HG03521 (cell line): ENCODE measurements around the gene FAT2.
"Not testable (repeated sequence)": the region's sequence is repeated elsewhere in the genome, so short reads cannot be mapped to it uniquely, and the experiment has no call there.

ENCODE experiments used
- ATAC-seq: cut with Tn5 transposase; IDR thresholded peaks from one replicate; pipeline ENCODE4 v1.9.1; 2021; ENCODE audit warnings: mild to moderate bottlenecking, moderate library complexity; ENCODE audit not compliant: unreplicated experiment

Gene FAT2

DNA sequence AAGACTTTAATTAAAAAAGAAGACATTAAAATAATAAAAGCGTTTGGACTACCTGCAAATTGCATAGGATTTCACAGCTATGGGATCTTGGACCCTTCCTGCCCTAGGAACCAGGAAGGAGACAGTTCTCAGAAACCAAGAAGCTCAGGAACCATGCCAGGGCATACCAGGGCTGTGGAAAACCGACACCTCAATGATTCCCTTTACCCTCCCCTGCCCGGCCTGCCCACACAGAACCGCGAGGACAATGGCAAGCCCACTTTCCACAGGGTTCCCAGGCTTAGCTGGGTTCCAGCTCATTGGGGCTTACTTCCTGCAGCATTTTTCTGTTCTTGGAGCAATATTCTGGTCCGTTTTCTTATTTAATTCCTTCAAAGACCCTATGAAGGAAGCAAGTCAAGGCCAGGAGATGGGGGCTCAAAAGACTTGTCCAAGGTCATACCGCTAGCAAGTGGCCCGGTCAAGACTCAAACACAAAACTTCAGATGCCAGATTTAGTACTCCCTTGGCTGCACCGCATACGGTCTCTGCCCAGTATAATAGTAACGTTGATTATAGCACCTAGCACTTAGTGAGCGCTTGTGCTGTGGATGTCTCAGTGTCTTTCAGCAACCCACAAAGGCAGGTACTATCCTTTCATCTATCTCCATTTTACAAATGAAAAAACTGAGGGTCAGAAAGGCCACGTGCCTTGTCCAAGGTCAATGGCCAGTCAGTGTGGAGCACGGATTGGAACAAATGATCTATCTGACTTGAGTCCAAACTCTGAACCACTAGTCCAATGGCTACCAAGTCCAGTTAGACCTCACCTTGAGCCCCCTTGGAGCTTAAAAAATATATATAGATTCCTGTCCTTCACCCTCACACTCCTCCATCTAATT lies 6.8 kb downstream of the FAT2 start:
- no peak for ATAC-seq

DNA sequence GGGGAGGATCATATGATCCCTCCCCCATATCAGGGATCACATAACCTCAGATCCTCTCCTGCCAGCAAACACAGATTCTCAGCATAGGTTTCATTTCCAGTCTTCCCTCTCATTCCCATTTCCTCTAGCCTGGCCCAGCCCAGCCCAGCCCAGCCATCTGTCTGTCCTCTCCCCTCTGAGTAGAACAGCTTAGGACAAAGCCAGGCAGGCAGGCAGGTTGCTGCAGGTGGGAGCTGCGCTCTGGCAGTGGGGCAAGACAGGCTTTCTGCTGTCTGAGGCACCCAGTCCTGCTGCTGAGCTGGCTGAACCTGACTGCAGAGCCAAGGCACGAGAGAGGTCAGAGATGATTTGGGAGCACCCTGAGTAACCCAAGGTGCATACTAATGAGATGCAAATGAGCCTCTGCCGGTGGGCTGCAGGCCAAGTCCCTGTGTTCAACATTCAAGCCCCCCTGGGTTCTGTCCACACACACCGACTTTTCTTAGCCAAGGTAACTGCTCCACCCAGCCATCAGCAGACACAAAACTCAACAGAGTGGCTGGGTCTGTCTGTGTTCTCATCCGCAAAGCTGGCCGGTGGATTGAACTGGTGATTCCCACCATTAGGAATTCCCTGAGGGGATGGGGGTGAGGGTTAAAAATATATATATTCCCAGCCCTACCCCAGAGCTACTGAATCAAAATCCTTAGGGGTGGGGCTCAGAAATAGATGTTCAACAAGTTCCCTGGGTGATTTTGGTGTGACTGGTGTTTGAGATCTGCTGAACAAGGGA lies 9.1 kb downstream of the FAT2 start:
- ATAC-seq, result no peak

DNA sequence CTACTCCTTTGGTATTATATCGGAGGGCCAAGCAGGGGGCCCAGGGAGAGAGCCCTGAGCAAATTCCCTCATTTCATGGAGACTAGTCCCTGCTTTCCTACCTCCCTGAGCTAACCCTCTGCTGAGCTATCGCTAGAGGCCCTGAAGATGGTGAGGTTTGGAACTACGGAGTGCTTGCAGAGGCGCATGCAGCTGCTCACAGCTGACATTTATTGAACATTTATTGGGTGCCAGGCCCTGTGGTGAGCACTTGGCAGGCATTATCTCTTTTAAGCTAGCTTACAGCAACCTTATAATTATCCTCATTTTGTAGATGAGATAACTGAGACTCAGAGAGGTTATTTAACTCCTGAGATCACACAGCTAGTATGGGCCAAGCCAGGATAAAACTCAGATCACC lies 9.8 kb downstream of the FAT2 start:
- ATAC-seq, result no peak

DNA sequence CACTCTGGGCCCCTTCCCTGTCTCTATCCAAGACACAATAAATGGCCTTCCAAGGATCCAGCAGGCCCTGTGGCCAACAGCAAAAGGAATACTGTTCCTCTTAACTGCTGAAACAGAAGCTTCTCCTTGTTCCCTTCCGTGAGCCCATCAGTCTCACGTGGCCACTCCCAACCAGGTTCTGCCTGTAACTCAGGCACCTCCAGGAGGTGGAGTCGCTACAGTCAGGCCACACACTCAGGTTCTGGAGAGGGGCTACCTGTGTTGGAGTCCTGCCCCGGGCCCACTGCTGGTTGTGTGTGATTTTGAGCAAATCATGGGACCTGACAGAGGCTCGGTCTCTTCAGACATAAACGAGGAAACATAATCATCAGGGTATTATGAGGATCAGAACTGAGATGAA lies 10.3 kb downstream of the FAT2 start:
- ATAC-seq, result no peak

DNA sequence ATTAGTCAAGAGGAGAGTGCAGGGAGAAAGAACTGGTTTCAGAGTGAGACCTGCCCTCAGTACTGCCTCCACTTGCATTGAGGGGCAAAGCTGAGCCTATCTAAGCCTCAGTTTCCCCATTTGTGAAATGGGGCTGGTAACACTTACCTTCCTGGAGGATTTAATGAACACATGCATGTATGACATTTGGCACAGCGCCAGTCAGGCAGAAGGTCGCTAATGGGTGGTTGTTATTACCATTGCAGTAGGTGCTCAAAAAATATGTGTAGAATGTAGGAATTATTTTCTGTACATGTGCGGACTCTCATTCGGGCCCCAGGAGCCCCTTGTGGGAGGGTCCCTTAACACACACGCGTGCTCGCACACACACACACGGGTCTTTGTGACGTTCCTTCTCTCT lies 10.9 kb downstream of the FAT2 start:
- no peak for ATAC-seq

DNA sequence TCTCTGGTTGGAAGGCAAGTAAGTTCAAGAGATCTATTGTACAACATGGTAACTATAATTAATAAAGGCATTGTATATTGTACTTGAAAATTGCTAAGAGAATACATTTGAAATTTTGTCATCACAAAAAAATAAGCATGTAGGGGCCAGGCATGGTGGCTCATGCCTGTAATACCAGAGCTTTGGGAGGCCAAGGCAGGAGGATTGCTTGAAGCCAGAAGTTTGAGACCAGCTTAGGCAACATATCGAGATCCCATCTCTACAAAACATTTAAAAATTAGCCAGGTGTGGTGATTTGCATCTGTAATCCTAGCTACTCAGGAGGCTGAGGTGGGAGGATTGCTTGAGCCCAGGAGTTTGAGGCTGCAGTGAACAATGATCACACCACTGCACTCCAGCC lies 12.0 kb downstream of the FAT2 start:
- not testable (repeated sequence) for ATAC-seq

DNA sequence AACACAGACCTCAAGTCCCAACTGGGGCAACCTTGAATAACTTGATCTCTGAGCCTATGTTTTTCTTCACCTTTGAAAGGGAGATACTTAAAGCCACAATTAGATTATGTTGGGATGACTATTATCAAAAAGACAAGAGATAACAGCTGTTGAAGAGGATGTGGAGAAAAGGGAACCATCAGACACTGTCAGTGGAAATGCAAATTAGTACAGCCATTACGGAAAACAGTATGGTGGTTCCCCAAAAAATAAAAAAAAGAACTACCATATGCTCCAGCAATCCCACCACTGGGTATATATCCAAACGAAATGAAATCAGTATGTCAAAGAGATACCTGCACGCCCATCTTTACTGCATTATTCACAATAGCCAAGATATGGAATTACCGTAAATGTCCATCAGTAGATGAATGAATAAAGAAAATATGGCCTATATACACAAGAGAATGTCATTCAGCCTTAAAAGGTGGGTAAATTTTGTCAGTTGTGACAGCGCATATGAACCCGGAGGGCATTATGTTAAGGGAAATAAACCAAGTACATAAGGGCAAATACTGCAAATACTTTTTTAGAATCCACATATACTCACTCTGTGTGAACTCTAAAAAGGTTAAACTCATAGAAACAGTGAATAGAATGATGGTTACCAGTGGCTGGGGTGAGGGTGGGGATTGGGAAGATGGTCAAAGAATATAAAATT lies 12.7 kb downstream of the FAT2 start:
- no peak for ATAC-seq

DNA sequence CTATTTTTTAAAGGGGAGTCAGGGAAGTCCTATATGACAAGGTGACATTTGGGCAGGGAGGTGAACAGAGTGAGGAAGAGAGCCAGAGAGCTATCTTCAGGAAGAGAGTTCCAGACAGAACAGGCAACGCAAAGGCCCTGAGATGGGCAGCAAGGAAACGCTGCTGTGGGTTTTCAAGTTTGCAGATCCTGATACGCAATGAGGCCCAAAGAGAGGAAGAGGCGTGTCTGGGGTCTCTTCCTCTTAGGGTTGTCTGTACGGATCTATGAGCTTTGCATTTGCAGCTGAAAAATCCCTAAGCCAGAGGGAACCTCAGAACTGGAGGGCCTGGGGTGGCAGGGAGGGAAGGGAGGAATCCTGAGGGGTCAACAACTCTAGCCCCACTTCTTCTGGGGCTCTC lies 13.6 kb downstream of the FAT2 start:
- no peak for ATAC-seq

DNA sequence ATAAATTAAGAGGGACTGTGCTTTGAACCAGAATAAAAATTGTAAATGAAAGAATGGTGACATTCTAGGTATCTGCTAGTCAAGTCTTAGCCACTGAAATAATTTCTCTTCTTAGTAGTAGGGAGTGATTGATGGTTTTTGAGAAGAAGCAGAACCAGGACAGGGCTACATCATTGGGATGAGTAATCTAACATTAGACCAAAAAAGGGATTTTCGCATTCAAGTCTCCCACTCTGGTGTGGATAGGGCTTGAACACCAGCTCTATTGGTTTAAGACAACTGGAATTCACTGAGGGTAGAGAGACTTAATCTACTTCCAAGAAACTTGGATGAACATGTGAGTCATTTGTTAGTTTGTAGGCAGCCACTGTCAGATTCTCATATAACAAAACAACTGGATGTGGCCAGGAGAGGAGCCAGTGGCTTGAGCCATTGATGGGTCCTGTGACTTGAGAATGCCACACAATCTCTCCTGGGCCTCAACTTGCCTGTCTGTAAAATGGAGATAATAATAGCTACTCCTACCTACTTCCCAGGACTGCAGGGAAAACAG lies 16.6 kb downstream of the FAT2 start:
- no peak for ATAC-seq

DNA sequence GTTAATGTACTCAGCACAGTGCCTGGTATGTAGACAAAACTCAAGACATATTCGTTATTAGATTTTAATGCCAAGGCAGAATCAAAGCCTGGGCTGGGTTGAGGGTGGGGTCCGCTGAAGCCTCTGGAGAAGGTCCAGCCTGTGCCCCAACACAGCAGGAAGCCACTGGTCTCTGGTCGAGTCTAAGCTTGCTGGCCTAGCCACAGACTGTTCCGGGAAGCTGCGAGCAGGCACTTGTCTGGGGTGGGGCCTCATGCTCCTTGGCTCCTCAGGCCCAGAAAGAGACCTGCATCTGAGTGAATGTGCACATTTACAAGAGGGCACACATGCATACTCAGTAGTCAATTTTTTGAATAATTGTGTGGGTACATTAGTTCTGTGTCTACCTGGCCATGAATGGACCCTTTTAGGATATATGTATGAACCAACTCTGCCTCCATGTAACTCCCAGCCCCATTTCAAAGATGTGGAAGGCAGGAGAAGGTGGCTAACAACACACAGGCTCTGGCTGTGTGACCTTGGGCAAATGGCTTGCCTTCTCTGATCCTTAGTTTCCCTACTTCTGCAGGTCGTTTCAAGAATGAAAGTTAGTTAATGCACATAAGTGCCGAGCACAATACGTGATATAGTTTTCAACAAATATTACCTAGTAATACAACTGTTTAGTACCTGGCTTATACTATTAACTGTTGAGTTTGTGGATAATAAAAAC lies 18.3 kb downstream of the FAT2 start:
- ATAC-seq, result no peak

DNA sequence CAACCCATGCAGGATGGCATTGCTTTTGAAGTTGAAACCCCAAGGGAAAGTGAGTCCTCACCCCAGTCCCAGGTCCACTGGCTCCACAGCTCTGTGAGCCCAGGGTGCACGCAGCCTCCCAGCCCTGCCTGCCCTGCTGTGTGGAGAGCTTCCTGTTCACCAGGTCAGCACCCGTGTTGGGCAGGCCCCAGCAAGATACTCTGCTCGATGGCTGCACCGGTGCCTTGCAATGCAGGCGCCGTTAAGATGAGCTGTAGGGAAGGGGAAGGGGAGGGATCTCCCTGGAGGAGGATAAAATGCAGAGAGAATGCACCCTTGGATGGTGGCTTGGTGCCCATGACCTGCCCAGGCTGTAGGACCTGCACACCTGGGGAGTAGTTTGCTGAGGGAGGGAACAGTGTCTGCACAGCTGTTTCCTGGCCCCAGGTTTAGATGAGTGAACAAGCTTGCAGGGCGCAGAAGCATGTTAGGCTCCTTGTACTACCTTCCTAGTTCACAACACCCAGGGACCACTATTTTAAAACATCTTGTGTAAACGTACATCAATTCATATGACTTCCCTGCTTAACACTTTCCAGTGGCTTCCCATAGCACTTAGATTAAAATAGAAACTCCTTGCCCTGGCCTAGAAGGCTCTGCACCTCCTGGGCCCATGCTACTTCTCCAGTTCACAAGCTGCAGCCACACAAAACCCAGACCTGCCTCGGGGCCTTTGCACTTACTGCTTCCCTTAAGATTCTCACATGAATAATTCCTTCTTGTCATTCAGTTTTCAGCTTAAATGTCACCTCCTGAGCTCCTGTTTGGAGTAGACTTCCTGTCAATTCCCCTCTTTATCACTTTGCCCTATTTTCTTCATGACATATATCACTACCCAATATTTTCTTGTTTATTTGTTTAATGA lies 19.6 kb downstream of the FAT2 start:
- no peak for ATAC-seq

DNA sequence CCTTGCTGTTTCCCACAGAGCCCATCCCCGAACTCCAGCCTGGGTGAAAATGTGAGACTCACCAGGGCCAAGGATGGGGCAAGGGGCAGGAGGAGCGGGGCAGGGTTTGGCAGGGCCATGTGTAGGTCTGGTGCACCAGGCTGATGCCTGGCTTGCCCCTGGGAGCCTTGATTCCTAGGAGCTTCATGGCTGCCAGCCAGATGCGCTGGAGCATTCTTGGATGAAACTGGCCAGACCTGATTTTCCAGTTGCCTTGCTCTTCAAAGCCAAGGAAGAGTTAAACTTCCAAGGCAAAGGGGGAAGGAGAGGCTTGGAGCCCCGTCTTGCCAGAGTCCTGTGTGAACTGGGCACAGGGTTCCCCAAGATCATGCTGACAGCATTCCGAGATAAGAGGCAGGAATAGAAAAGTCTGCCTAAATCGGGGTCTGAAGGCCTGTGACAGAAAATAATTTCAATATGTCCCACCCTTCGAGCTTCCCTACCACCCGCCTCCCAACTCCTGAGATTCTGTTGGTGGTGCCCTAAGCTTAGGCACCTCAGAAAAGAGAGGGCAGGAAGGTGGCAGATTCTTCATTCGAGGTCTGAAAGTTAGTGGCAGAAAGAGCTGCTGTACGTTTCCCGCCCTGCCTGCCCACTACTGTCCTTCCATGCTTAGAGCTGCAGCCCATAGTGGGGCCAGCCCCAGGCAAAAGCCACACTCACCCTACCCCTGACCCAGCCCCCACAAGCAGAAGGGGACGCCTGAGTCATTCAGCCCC lies 20.4 kb downstream of the FAT2 start:
- ATAC-seq, result no peak

DNA sequence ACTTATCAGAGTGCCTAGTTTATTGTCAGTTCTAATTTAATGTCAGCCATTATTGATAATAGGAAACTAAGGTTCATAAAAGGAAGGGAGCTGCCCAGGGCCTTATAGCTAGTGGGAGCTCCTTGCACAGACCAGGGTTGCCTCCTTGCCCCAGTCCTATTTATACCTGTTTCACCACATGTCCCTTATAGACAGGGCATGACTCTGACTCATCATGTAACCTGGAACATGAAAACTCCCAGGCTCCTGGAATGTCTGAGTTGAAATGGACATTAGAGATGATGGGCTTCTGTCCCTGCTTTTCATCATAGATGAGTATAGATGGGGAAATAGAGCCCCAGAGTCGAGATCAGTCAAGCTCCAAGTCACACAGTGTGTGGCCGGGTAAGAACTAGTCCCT lies 21.1 kb downstream of the FAT2 start:
- no peak for ATAC-seq

DNA sequence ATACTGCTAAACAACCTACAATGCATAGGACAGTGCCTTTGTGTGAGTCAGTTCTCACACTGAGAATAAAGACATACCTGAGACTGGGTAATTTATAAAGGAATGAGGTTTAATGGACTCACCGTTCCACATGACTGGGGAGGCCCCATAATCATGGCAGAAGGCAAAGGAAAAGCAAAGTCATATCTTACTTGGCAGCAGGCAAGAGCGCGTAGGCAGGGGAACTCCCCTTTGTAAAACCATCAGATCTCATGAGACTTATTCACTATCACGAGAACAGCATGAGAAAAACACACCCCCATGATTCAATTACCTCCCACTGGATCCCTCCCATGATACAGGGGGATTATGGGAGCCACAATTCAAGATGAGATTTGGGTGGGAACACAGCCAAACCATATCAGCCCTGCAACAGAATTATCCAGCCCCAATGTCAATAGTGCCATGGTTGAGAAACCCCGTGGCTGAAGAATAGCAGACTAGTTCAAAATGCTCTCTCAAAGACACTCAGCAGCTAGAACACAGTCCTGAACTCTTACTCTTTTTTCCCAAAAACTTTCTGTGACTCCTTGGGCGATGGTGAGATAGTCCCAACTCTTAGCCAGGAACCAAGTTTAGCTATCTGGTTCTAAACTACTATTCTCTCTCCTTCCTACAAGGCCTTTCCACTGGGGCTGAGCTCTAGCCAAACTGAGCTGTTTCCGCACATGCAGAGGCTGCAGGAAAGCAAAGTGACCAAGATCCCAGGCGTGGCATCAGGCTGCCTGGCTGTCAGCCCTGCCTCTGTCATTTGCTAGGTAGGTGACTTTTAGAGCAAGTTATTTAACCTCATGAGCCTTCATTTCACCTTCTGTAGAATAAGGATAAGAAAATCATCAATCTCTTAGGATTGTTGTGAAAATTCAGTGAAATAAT lies 21.7 kb downstream of the FAT2 start:
- ATAC-seq, result no peak

DNA sequence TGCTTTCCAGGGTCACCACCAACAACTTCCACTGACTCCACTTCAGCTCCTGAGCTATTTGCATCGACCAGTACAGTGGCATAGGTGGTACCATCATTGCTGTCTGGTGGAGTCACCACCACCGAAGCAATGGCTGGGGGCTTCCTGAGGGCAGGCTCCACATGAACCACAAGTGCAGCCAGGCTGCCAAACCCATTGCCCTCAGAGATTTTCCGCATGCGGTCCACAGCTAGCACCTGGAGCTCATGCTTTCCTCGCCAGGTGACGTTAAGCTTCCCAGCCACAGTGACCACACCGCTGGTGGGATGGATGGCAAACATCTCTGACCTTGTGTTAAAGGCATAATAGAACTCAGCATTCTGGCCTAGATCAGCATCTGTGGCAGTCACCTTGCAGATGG lies 23.1 kb downstream of the FAT2 start:
- ATAC-seq, result no peak

DNA sequence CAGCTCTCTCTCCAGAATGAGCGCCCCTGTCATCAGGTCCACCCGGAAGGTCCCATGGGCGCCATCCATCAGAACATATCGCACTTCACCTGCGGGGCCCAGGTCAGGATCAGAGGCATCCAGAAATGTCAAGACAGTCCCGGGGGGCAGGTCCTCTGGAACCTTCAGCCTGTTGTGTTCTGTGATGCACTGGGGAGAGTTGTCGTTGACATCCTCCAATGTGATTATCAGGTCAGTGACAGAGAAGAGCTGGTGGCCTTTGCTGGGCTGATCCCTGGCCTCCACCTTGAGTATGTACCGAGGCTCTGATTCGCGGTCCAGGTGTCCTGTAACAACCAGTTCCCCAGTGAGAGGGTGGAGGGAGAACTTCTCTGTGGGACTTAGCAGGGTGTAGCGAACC lies 25.2 kb downstream of the FAT2 start:
- no peak for ATAC-seq

DNA sequence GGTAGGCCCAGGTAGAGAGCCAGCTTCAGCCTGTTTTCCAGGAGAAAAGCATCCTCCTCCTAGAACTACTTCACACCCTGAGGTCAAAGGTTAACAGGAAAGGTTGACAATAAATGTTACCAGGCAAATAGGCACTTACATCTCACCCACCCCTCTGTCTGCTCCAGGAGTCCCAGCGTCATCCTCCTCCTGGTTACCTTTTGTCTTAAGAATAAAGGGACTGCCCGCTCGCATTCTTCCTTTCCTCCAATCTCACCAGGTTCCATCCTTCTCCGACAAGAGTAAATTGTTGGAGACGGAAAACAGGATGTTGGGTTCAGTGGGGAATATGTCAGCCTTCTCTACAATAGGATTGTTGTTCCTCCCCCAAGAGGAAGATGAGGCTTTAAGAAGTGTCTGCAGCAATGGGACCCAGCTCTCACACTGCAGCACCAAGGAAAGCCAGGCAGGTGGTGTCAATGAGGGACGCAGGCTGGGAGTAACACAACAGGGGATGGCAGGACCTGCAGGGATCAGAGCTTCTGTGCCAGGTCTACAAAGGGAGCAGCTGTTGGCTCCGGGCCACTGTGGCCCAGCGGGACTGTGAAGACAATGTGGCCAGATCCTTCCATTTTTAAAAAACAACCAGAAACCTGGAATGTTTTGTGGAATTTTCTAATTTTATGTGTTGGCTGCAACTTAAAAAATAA lies 29.0 kb downstream of the FAT2 start:
- ATAC-seq, result no peak
